Stimulated activated CD4-positive, alpha-beta T cell treated with anti-CD3 and anti-CD28 coated beads, Interleukin-2, amount 100 ng/mL, for 48 hours (primary cell): ENCODE data around the gene KLHL12.

Source experiments
- DNase-seq, 2 donors: peaks; one replicate each; pipeline ENCODE4 v3.0.0-alpha.2; 2020

The KLHL12 gene

GRCh38 chr1:202926581-202927491, at the start of gene KLHL12:
Gene KLHL12 (minus strand): TSS chr1:202927234. CDS start chr1:202925162, 2,072 bp downstream.
- peak; percentile 89 to 92 for DNase-seq

GRCh38 chr1:202976633-202977032, 49.6 kb upstream of the KLHL12 start:
- no peak for DNase-seq

DNA sequence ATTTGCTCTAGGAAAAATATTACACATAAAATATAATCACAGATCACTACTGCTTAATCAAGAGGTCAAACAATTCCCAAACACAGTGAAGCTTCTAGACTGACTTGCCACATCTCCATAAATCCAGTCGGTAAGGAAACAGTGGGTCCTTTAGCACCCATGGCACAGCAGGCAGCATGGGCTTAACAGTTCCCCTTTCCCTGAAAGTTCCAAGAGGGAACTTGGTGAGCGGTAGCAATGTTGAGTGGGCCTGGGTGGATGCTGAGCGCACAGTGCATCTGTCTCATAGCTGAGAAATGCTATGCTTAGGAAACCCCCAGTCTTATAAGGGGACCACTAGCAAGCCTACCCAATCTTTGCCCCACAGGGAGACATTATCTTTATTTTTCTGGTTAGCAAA, 47.8 kb upstream of the KLHL12 start:
- no peak for DNase-seq

DNA sequence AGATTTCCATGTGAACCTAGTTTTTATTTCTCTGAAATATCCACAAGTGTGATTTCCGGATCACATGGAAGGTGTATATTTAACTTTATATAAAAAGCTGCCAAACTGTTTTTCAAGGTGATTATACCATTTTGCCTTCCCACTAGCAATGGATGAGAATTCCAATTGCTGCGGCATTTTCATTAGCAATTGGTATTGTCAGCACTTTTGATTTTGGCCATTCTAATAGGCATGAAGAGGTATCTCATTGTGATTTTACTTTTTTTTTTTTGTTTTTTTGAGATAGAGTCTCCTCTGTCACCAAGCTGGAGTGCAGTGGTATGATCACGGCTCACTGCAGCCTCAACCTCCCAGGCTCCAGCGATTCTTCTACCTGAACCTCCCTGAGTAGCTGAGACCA, 45.0 kb upstream of the KLHL12 start:
- DNase-seq: no peak

GRCh38 chr1:202968895-202969295, 41.9 kb upstream of the KLHL12 start:
- peak in 1 of 2 donors; percentile 13 for DNase-seq

GRCh38 chr1:202968351-202968750, 41.3 kb upstream of the KLHL12 start:
- no peak for DNase-seq

- DNase-seq: no peak
Measured at GRCh38 chr1:202967684-202968281, 40.7 kb upstream of the KLHL12 start.

DNA sequence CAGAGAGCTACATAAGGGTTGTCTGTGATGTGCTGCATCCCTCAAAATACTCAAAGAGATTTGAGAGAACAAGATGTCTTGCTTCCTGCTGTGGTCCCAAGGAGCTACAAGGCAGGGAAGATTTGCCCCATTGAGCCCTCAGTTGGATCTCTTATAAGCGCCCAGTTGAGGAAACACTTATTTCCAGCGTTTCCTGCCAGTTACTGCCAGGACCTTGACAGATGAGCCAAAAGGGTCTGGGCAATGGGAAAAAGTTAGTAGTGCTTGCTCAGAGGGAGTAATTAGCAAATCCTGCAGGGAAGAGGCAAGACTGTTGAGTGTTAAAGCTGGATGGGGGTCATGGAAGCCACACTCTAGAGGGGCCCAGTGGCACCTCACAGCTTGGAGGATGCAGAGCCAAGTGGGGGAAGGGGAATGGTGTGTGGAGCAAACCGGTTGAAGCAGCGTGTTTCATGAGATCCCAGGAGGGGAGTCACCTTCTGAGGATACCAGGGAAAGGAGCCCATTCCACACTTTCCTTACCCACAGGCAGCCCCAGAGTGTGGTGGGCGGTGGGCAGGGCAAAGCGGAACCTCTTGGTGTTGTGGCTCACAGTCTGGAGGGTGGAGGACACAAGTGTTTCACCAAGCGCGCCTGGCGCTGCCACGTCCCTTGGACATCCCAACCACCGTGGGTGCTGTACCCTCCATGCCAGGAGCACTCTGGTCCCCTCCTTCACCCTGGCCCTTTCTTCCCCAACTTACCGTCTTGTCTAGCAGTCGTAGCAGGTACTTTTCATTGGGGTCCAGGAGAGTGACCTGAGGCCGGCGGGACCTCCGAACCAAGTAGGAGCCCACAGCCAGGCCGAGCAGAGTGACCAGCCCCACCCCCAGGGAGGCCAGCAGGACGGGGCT, 39.2 kb upstream of the KLHL12 start:
- DNase-seq: no peak

DNA sequence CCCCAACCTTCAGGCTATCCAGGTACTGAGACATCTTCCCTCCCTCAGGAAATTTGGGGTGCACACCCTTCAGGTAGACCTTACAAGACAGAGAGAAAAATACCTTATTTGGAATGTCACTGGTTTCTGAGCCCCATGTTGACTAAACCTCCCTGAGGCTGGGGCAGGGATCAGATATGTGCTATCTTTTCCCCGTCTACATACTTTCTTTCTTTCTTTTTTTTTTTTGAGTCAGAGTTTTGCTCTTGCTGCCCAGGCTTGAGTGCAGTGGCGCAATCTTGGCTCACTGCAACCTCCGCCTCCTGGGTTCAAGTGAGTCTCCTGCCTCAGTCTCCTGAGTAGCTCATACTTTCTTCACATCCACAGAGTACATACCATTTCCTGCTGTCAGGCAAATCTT, 38.4 kb upstream of the KLHL12 start:
- no peak for DNase-seq

DNA sequence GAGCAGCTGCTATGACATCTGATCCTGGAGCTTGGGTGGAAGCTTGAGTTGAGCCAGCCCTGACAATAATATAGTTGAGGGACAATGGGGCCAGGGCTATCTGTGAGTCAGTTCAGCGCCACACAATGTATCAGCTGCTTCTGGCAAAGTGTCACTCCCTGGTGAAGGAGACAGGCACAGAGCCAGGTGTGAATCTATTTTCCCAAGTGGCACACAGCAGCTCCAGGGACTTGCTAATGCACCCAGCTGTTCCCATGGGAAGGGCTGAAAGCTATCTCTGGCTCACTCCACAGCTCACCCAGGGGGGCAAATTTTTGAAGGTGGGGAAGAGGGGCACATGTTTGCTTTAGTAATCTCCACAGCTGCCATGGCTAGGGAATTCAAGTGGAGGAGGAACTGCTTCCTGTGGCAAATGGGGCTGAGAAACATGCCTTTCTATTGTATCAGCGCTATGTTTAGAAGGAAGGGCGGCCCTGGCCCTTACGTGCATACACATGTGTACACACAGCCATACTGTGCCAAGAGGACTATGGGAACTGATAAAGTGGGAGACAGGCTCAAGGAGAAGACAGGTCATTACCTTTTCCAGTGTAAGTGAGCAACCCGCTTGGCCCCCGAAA, 37.9 kb upstream of the KLHL12 start:
- DNase-seq: no peak

GRCh38 chr1:202961220-202961880, 34.3 kb upstream of the KLHL12 start:
- no peak for DNase-seq

- no peak for DNase-seq
Measured at GRCh38 chr1:202959276-202959620, 32.2 kb upstream of the KLHL12 start.

DNA sequence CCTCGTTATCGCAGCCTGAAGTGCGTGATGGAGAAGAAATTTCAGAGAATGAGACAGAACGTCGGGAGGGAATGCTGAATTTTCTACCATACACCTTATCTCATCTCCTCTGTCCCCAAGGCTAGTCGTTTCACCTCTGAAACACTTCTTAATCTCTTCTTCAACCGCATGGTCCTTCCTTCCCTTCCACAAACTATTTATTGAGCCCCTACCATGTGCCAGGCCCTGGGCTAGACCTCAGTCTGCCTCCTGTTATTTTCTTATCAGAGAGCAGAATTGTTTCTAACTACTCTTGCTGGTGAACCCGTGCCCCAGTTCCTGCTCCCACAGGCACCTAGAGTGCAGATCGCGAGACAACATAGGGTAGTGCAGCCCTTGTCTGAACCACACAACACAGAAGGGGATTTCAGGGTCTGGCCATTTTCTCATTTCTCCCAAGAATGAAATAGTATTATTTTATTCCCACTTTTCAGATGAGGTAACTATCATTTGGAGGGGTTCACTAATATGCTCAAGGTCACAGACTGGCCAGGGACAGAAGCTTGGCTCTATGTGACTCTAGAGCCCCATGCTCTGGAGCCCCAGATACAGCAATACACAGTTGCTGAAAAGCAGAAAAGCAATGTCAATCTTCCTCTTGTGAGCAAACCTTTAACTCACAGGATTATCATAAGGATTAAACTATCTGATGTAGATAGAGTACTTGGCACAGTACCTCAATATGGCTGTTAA, 31.7 kb upstream of the KLHL12 start:
- no peak for DNase-seq

DNA sequence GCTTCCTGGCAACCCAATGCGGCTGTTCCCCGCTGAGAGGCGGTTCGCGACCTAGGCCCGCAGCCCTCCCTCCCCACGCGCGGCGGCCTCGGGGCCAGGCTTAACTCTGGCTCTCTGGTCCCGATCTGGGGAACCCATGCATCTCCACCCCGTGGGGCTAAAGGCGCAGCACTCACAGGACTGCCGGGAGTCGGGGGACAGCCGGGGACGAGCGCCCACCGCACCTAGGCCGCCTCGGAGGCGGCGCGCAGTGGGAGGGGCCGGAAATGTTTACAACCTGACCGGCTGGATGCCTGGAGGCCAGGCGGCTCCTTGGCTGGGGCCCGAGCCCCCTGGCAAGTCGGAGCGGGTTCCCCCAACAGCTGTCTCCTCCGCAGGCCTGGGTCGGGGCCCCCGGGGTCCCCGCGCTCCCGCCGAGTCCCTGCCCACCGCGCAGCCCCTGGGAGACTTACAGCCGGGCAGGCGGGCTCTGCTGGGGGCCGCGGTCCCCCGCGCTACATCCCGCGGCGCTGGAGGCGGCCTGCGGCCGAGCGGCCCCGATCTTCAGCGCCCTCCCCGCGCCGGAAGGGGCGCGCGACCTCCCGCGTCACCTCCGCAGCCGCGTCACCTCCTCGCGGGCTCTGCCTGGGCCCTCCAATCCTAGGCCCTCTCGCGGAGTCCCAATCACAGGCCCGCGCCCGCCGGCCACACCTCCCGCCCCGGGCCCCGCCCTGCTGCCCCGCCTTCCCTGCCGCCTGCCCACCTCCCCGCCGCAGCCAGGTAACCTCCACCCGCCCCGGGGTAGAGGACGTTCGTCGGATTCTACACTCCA, 30.9 kb upstream of the KLHL12 start, which contains the start of gene ADIPOR1:
TSS of gene ADIPOR1 (minus strand) at position 580 of the 811 bp plus-strand sequence. CDS start 7,242 bp downstream, outside the sequence.
- DNase-seq: peak; percentile 90 to 92

DNA sequence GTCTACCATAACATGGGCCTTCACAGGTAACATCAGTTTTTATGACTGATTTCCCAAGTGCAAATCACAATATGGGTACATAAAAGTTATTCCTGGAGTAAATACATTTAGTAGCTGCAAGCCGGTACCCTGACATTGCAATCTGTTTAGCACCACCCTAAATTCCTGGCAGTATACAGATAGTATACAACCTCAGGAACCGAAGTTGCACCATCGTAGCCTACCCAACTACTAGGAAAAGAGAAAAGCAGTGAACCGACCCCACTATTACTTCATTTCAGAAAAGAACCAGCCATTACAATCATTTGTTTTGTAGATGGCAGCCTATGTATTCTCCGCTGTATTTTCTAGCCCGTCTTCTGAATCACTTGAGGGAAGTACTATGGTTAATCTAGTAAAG, 29.9 kb upstream of the KLHL12 start:
- DNase-seq: no peak

DNA sequence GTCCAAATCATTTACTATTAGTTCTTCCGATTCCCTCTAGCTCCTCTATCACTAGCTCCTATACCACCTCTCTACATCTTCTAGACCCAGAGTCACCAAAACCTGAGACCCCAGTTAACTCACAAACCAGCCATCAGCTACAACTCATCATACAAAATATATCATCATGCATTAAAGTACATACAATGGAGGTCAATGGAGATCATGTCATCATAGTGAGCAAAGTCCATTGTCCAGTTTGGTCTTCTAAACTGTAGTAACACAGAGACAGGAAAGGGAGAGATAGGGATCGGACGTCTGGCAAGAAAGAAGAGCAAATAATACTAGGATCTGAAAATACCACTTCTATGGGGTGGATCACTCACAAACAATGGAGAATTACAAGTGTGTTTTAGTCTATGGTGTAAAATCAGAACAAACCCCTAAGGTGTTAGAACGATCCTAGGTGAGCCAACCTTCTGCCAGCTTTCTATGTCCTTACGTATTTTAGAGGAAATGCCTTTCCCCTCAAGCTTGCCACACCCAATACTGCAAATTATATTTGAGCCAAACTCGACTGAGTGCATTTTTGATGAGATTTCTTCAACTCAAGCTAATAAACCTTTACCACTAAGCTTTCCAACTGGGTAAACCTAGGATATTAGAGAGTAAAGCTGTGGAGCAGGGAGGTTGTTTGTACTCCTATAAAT, 27.2 kb upstream of the KLHL12 start:
- no peak for DNase-seq

DNA sequence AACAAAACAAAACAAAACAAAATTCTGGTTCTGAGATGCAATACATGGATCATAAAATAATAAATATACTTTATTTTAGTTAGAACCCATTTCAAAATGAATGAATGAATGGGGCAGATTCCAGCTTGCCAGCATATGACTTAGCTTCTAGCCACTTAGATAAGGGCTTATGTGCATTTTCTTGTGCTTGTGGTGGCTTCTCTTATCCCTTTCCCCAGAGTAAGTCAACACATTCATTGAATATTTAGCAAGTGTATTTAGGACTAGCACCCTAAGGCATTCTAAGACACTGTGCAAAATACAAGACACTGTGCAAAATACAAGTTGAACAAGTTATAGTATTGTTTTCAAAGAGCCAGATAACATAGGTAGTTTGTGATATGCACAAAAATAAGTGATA, 26.4 kb upstream of the KLHL12 start:
- no peak for DNase-seq

- DNase-seq: no peak
Measured at GRCh38 chr1:202952818-202953217, 25.8 kb upstream of the KLHL12 start.

- no peak for DNase-seq
Measured at GRCh38 chr1:202952099-202952498, 25.1 kb upstream of the KLHL12 start.

- DNase-seq: no peak
Measured at GRCh38 chr1:202951437-202951836, 24.4 kb upstream of the KLHL12 start.
